SU-DHL-6 (cell line): ENCODE data around the gene SEMA3C.

ENCODE experiments used
- CTCF ChIP-seq: fragments of 200-600 bp; sonication (generic); IDR thresholded peaks from one replicate; pipeline ENCODE4 v1.5.1; 2017; ENCODE audit warnings: antibody characterized with exemption, mild to moderate bottlenecking, low read length, moderate library complexity; ENCODE audit not compliant: insufficient read depth, poor library complexity, severe bottlenecking
- EZH2phosphoT487 ChIP-seq: fragments of 200-600 bp; sonication (generic), shearing (Covaris generic); conservative IDR thresholded peaks from 2 replicates; pipeline ENCODE4 v1.6.1; 2018; ENCODE audit warnings: mild to moderate bottlenecking, antibody characterized with exemption, low read length, moderate library complexity, mixed read lengths

GRCh38 chr7:80837345-80837744 lies 81.5 kb downstream of the SEMA3C start:
- TF ChIP-seq CTCF: no peak
- TF ChIP-seq EZH2phosphoT487: no peak
